ENCODE results near the gene TEPSIN. TPM values are rescaled to one million over a fixed set of nuclear protein-coding genes. Genes with fewer than 3 reads are reported as not detected.

The TEPSIN gene
- total RNA-seq, 4 donors from 2014 or later: 16.7 to 42.9 (median 23.3) TPM

DNA sequence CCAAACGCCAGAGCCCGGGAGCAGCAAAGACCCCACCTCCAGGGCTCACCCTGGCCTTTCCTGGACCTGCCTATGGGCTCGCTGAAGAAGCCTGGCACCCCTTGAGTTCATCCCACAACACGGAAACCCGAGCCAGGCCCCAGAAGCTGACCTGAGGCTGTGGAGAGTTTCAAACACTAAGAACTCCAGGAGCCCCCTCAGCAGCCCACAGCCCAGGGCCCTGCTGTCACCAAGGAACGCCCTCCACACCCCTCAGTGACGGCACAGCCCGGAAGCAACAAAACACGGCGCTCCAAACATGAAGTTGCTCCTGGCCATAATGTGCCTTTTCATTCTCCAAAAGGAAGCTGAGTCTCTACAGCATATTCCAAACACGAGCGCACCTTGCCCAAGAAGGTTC, 47.0 kb upstream of the TEPSIN start:
- Histone ChIP-seq H3K27ac (peak overlapping the region; percentile 44 to 83 (median 66)), H3K4me3 (peak overlapping the region in 2 of 4 donors; percentile 41 to 56), H3K36me3 (peaks cover 14 to 84% (median 21%) of the 10 kb centered on the region in 3 donors), H3K9me3 (no peaks in the 10 kb centered on the region), H3K4me1 (peaks cover 13 to 51% (median 20%) of the 10 kb centered on the region in 3 donors), H3K27me3 (no peaks in the 10 kb centered on the region)
- WGBS, 2 donors: 66 to 95% methylated on average over 4 to 7 of the region's 12 CpGs
- intact Hi-C loops (cut with DNase I): no loop called here
- TF ChIP-seq, protein P1, sequence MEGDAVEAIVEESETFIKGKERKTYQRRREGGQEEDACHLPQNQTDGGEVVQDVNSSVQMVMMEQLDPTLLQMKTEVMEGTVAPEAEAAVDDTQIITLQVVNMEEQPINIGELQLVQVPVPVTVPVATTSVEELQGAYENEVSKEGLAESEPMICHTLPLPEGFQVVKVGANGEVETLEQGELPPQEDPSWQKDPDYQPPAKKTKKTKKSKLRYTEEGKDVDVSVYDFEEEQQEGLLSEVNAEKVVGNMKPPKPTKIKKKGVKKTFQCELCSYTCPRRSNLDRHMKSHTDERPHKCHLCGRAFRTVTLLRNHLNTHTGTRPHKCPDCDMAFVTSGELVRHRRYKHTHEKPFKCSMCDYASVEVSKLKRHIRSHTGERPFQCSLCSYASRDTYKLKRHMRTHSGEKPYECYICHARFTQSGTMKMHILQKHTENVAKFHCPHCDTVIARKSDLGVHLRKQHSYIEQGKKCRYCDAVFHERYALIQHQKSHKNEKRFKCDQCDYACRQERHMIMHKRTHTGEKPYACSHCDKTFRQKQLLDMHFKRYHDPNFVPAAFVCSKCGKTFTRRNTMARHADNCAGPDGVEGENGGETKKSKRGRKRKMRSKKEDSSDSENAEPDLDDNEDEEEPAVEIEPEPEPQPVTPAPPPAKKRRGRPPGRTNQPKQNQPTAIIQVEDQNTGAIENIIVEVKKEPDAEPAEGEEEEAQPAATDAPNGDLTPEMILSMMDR (IDR thresholded peaks at IDR 0.05): no peak
- TF ChIP-seq POLR2A (IDR thresholded peaks at IDR 0.05): no peak
- DNase-seq: no peak

DNA sequence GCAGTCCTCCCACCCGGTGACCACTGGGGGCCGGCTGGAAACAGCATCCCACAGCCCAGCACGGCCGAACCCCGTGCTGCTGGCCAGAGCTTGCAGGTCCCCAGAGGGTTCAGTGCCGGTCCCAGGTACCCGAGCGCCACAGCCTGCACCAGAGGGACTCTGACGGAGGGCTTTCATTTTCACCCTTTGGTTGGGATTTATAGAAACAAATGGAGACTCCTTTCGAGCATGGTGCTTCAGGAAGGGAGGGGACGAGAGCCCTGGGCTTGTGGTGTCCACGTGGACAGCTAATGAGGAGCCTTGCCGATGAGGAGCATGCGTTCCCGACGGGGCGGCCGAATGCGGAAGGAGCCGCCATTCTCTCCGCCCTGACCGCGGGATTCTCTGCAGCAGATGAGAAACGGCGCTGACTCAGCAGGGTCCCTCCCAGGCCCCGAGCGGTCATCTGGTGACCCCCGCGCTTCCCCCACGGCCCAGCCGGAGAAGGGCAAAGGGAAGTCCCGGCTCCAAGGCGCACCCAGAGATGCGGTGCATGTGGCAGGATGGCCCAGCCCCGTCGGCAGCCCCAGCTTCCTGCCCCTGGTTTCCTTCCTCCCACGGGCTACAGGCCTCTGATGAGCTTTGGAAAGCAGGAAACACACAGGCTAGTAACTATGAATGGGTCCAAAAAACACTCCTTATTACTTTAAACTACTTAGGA, 46.5 kb upstream of the TEPSIN start:
- WGBS, 2 donors: 32 to 75% methylated on average over 12 to 15 of the region's 37 CpGs
- H3K4me3 ChIP-seq: peak overlapping the region; percentile 15 to 56 (median 38)
- peaks cover 14 to 84% (median 21%) of the 10 kb centered on the region in 3 donors for H3K36me3 ChIP-seq
- H3K27ac ChIP-seq: peak overlapping the region; percentile 44 to 83 (median 66)
- no peak for DNase-seq
- no peaks in the 10 kb centered on the region for H3K27me3 ChIP-seq
- intact Hi-C loops (cut with DNase I): no loop called here
- no peak for TF ChIP-seq POLR2A (IDR thresholded peaks at IDR 0.05)
- TF ChIP-seq, protein P1 (IDR thresholded peaks at IDR 0.05): no peak
- H3K9me3 ChIP-seq: no peaks in the 10 kb centered on the region
- peaks cover 13 to 51% (median 20%) of the 10 kb centered on the region in 3 donors for H3K4me1 ChIP-seq

GRCh38 chr17:81282876-81283275, 44.0 kb upstream of the TEPSIN start:
- H3K36me3 ChIP-seq: peaks cover 14 to 85% (median 22%) of the 10 kb centered on the region in 3 donors
- H3K27ac ChIP-seq: no peak overlapping the region
- H3K9me3 ChIP-seq: no peaks in the 10 kb centered on the region
- intact Hi-C loops (cut with DNase I): no loop called here
- no peaks in the 10 kb centered on the region for H3K27me3 ChIP-seq
- TF ChIP-seq, protein P1 (IDR thresholded peaks at IDR 0.05): no peak
- no peak for TF ChIP-seq POLR2A (IDR thresholded peaks at IDR 0.05)
- no peak overlapping the region for H3K4me3 ChIP-seq
- peaks cover 8 to 44% (median 16%) of the 10 kb centered on the region in 3 donors for H3K4me1 ChIP-seq
- 85% methylated on average over 4 of the region's 16 CpGs; no CpG with 5 or more reads in 1 of the 2 donors for WGBS, 2 donors
- DNase-seq: no peak

DNA sequence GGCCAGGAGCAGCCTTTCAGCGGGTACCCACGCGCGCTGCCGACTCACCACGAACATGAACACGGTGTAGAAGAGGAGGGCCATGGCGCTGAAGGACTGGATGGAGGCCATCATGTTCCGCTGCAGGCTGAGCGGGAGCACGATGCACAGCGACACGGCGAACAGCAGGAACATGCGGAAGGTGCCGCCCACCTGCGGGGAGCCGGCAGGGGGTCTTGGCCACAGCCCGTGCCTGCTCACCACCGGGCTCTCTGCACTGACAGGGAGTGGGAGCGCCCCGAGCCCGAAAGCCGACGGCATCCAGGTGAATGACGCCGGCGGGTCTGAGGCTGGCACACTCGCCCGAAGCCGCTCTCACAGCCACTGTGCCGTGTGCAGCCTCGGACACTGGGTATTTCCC, 43.3 kb upstream of the TEPSIN start:
- Histone ChIP-seq H3K9me3 (no peaks in the 10 kb centered on the region), H3K4me1 (peaks cover 15 to 44% (median 19%) of the 10 kb centered on the region in 3 donors), H3K27me3 (no peaks in the 10 kb centered on the region), H3K4me3 (no peak overlapping the region), H3K36me3 (peaks cover 14 to 84% (median 22%) of the 10 kb centered on the region in 3 donors), H3K27ac (no peak overlapping the region)
- intact Hi-C loops (cut with DNase I): no loop called here
- DNase-seq: no peak
- TF ChIP-seq, protein P1 (IDR thresholded peaks at IDR 0.05): no peak
- no peak for TF ChIP-seq POLR2A (IDR thresholded peaks at IDR 0.05)
- 90% methylated on average over 20 of the region's 33 CpGs; no CpG with 5 or more reads in 1 of the 2 donors for WGBS, 2 donors

- Histone ChIP-seq H3K36me3 (peaks cover 14 to 97% (median 28%) of the 10 kb centered on the region in 3 donors), H3K9me3 (no peaks in the 10 kb centered on the region), H3K27me3 (no peaks in the 10 kb centered on the region), H3K27ac (no peak overlapping the region), H3K4me1 (peaks cover 10 to 37% (median 19%) of the 10 kb centered on the region in 3 donors), H3K4me3 (no peak overlapping the region)
- WGBS, 2 donors: 90 to 97% methylated on average over 14 to 15 of the region's 24 CpGs
- no peak for DNase-seq
- intact Hi-C loops (cut with DNase I): no loop called here
- no peak for TF ChIP-seq POLR2A (IDR thresholded peaks at IDR 0.05)
- TF ChIP-seq, protein P1 (IDR thresholded peaks at IDR 0.05): no peak
Measured at GRCh38 chr17:81280571-81280970, 41.7 kb upstream of the TEPSIN start.

All from esophagus squamous epithelium (tissue), 5 donors.